Pancreas (tissue), 10 donors: ENCODE measurements around the gene LRIG3. TPM values are rescaled to one million over a fixed set of nuclear protein-coding genes. Genes with fewer than 3 reads are reported as not detected.

Experiments used
- ATAC-seq, 4 donors: fragments of 200-7000 bp; cut with Tn5 transposase; one replicate each; pipeline versions ENCODE4 v1.8.0 to v1.9.1; 2020; ENCODE audit warnings: mild to moderate bottlenecking in 4 of 4, moderate library complexity in 4 of 4
- DNase-seq, 6 donors: peaks; one replicate each; pipeline ENCODE4 v3.0.0-alpha.2; 2020
- FAIRE-seq: peaks from 2 replicates; lab custom pipeline; 2012; peaks lifted over from hg19 to GRCh38; lab: Jason Lieb, UNC
- H3K27ac ChIP-seq, 4 donors: fragments of 200-600 bp; sonication (generic); 1 replicate in 3 of 4; 2 replicates in 1 of 4; pipeline versions ENCODE4 v1.5.0 to v1.8.0; 2020
- H3K27me3 ChIP-seq, 4 donors: fragments of 200-600 bp; one replicate each; pipeline ENCODE4 v1.8.0; 2021
- H3K36me3 ChIP-seq, 3 donors: fragments of 200-600 bp; sonication (generic) in 1 of 3; one replicate each; pipeline versions ENCODE4 v1.5.0 to v1.8.0; 2020 to 2021
- H3K4me1 ChIP-seq, 3 donors: fragments of 200-600 bp; one replicate each; pipeline ENCODE4 v1.8.0; 2021
- H3K4me3 ChIP-seq, 4 donors: fragments of 200-600 bp; sonication (generic) in 2 of 4; one replicate each; pipeline versions ENCODE4 v1.5.0 to v1.8.0; 2020 to 2021
- H3K9me3 ChIP-seq, 4 donors: fragments of 200-600 bp; one replicate each; pipeline ENCODE4 v1.8.0; 2021
- CTCF ChIP-seq, 4 donors: fragments of 200-600 bp; sonication (generic) in 3 of 4; IDR thresholded peaks; one replicate each; pipeline versions ENCODE4 v1.5.0 to v1.8.0; 2021; ENCODE audit warnings: antibody characterized with exemption in 4 of 4
- WGBS, 2 donors: extraction: QIAGEN DNeasy Blood & Tissue Kit; methylation state at CpG; one replicate each; pipeline ENCODE4 v1.1.7; 2013; 5-methylcytosine and 5-hydroxymethylcytosine counted together
- intact Hi-C, 3 donors: fragments of 100-400 bp; cut with DNase I; formaldehyde crosslinking; loops; one replicate each; pipeline versions ENCODE4 v1.11.1 to v1.14.2; 2022
- polyA plus RNA-seq, 2 donors: library from polyadenylated mRNA; stranded (reverse); fragments of 200-250 nt; gene quantifications; one replicate each; pipeline ENCODE4 v1.2.3, GENCODE V29; 2013
- total RNA-seq, 6 donors: library from RNA; stranded (reverse); fragmentation: NEBNext Ultra II Directional in 4 of 6; extraction: Animal tissue kit (Norgen Biotek cat#: 25700) in 4 of 6; gene quantifications; one replicate each; pipeline versions ENCODE4 v1.2.1 to v1.2.4, GENCODE V29; 2021 to 2023
- donor health status: healthy with polysubstance abuse.
- donor health status: DM: no; HTN: no; CAD: no; lungs with moderate emphysema.
- donor health status: DM: no; HTN: no; CAD: no.
- donor health status: control.
- donor health status: control.
- donor health status: Bipolar disorder and iron deficiency.
- donor health status: DM: yes; HTN: yes; CAD: no.
- donor health status: DM: no; HTN: no; CAD: no.
- donor health status: DM: no; HTN: no; CAD: no.
- donor health status: DM: yes; HTN: yes; CAD: no.

LRIG3 gene
- total and polyA plus RNA-seq, 8 donors: 7.2 to 44.3 (median 25.0) TPM

DNA sequence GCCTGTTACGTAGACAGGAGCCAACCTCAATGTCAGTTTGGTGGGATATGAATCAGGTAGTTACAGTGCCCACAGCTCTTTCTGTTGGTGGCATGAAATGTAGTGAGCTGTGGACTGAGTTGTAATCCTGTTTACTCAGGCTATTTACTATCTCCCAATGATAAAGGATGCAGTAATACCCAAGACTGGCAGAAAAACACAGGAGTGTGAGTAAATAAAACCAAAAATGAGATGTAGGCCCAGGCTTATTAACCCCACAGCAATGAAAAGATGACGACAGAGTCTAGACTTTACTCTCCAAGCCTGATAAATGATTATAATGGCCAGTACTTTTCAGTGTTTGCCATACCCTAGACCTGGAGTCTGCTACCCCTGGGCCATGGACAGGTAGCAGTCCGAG, 22.8 kb upstream of the LRIG3 start:
- Histone ChIP-seq H3K36me3 (no peaks in the 10 kb centered on the region), H3K27ac (no peak overlapping the region), H3K27me3 (no peaks in the 10 kb centered on the region), H3K4me1 (peaks cover 6 to 12% (median 8%) of the 10 kb centered on the region in 3 donors), H3K9me3 (no peaks in the 10 kb centered on the region), H3K4me3 (no peak overlapping the region)
- ATAC-seq (no peak), FAIRE-seq (no peak), DNase-seq (no peak)
- WGBS, 2 donors: 96 to 100% methylated on average over 3 of the region's 3 CpGs
- no peak for TF ChIP-seq CTCF (IDR thresholded peaks at IDR 0.05)
- intact Hi-C loops: no loop called here

DNA sequence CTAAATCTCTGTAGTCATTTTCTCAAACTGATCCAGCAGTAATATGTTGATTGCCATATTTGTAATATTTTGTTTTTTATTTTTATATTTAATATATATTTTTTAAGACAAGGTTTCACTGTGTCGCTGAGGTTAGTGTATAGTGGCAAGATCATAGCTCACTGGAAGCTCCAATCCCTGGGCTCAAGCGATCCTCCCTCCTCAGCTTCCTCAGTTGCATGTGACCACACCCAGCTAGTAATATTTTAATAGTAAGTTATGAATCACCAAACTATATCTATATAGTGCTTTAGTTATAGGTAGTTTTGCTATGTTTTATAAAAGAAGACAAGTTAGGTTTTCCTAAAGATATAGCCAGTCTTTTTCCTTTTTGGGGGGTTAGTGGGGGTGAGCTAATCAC, 22.0 kb upstream of the LRIG3 start:
- FAIRE-seq (no peak), ATAC-seq (no peak), DNase-seq (no peak)
- no peak overlapping the region for H3K4me3 ChIP-seq
- no peak for TF ChIP-seq CTCF (IDR thresholded peaks at IDR 0.05)
- no peaks in the 10 kb centered on the region for H3K9me3 ChIP-seq
- intact Hi-C loops: no loop called here
- H3K36me3 ChIP-seq: no peaks in the 10 kb centered on the region
- no peak overlapping the region for H3K27ac ChIP-seq
- peaks cover 6 to 12% (median 8%) of the 10 kb centered on the region in 3 donors for H3K4me1 ChIP-seq
- 96 to 97% methylated on average over 2 of the region's 2 CpGs for whole genome bisulfite sequencing, 2 donors
- H3K27me3 ChIP-seq: no peaks in the 10 kb centered on the region

DNA sequence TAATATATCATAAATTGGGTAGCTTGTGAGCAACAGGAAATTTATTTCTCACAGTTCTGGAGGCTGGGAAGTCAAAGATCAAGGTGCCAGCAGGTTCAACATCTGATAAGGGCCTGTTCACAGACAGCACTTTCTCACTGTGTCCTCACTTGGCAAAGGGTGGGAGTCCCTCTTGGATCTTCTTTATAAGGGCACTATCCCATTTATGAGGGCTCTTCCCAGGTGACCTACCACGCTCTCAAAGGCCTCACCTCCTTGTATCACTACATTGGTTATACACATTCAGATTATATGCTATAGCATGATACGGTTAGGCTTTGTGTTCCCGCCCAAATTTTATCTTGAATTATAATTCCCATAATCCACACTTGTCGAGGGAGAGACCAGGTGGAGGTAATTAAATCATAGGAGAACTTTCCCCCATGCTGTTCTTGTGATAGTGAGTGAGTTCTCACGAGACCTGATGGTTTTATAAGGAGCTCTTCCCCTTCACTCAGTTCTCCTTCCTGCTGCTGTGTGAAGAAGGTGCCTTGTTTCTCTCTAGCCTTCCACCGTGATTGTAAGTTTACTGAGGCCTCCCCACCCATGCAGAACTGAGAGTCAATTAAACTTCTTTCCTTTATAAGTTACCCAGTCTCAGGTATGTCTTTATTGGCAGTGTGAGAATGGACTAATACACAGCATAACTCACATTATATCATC, 19.2 kb upstream of the LRIG3 start:
- Histone ChIP-seq H3K27me3 (no peaks in the 10 kb centered on the region), H3K4me3 (no peak overlapping the region), H3K36me3 (no peaks in the 10 kb centered on the region), H3K9me3 (no peaks in the 10 kb centered on the region), H3K4me1 (peaks cover 11 to 17% (median 12%) of the 10 kb centered on the region in 3 donors), H3K27ac (no peak overlapping the region)
- no peak for TF ChIP-seq CTCF (IDR thresholded peaks at IDR 0.05)
- ATAC-seq (no peak), FAIRE-seq (no peak), DNase-seq (no peak)
- intact Hi-C loops: no loop called here
- WGBS, 2 donors: 91 to 92% methylated on average over 6 of the region's 6 CpGs

- 70% methylated on average over 2 of the region's 2 CpGs for WGBS, 2 donors
- no peaks in the 10 kb centered on the region for H3K9me3 ChIP-seq
- TF ChIP-seq CTCF (IDR thresholded peaks at IDR 0.05): no peak
These were observed 18.1 kb upstream of the LRIG3 start for GRCh38 chr12:58938440-58938839.

GRCh38 chr12:58934528-58934927, 14.2 kb upstream of the LRIG3 start:
- Histone ChIP-seq H3K27me3 (no peaks in the 10 kb centered on the region), H3K4me3 (no peak overlapping the region), H3K4me1 (peaks cover 0 to 10% (median 5%) of the 10 kb centered on the region in 3 donors), H3K36me3 (no peaks in the 10 kb centered on the region), H3K27ac (no peak overlapping the region), H3K9me3 (no peaks in the 10 kb centered on the region)
- FAIRE-seq: no peak
- TF ChIP-seq CTCF (IDR thresholded peaks at IDR 0.05): no peak
- ATAC-seq: no peak
- no peak for DNase-seq
- intact Hi-C loops: no loop called here
- whole genome bisulfite sequencing, 2 donors: 79 to 83% methylated on average over 3 of the region's 3 CpGs

More at GRCh38 chr12:58938440-58938839, 18.1 kb upstream of the LRIG3 start:
- Histone ChIP-seq H3K36me3 (no peaks in the 10 kb centered on the region), H3K4me3 (no peak overlapping the region), H3K27ac (no peak overlapping the region), H3K4me1 (peaks cover 11 to 17% (median 12%) of the 10 kb centered on the region in 3 donors), H3K27me3 (no peaks in the 10 kb centered on the region)
- intact Hi-C loops: no loop called here
- DNase-seq (no peak), FAIRE-seq (no peak), ATAC-seq (peak in 2 of 4 donors; percentile 34 to 66)
